ENCODE data around the gene MSH5. TPM values are rescaled to one million over a fixed set of nuclear protein-coding genes. Genes with fewer than 3 reads are reported as not detected.

Gene MSH5
- total and polyA plus RNA-seq, 8 donors = 2.2 to 17.4 (median 6.4) TPM

- no peak for FAIRE-seq
- H3K27me3 ChIP-seq = no peaks in the 10 kb centered on the region
- TF ChIP-seq CTCF (IDR thresholded peaks at IDR 0.05) = no peak
- no peak for ATAC-seq
- intact Hi-C loops (cut with DNase I) = no loop called here
- no peaks in the 10 kb centered on the region for H3K36me3 ChIP-seq
- H3K4me3 ChIP-seq = peak overlapping the region; percentile 54 to 80 (median 63)
- H3K4me1 ChIP-seq = peaks cover 22 to 30% (median 29%) of the 10 kb centered on the region in 3 donors
- DNase-seq = no peak
- 22 to 24% methylated on average over 29 of the region's 29 CpGs for WGBS, 2 donors
- H3K9me3 ChIP-seq = no peaks in the 10 kb centered on the region
- H3K27ac ChIP-seq = peak overlapping the region in 3 of 4 donors; percentile 63 to 92 (median 89)
These were observed 805 bp downstream of the MSH5 start for GRCh38 chr6:31740397-31741223.

GRCh38 chr6:31741815-31742214, 2.0 kb downstream of the MSH5 start:
- no peak for DNase-seq
- H3K4me1 ChIP-seq = peaks cover 20 to 26% (median 26%) of the 10 kb centered on the region in 3 donors
- no peak for TF ChIP-seq CTCF (IDR thresholded peaks at IDR 0.05)
- no peaks in the 10 kb centered on the region for H3K9me3 ChIP-seq
- 61 to 69% methylated on average over 2 of the region's 2 CpGs for WGBS, 2 donors
- no peak for FAIRE-seq
- ATAC-seq = no peak
- H3K27me3 ChIP-seq = no peaks in the 10 kb centered on the region
- H3K27ac ChIP-seq = no peak overlapping the region
- intact Hi-C loops (cut with DNase I) = no loop called here
- no peaks in the 10 kb centered on the region for H3K36me3 ChIP-seq
- H3K4me3 ChIP-seq = no peak overlapping the region

- H3K27me3 ChIP-seq = no peaks in the 10 kb centered on the region
- intact Hi-C loops (cut with DNase I) = no loop called here
- TF ChIP-seq CTCF (IDR thresholded peaks at IDR 0.05) = no peak
- no peaks in the 10 kb centered on the region for H3K9me3 ChIP-seq
- H3K36me3 ChIP-seq = no peaks in the 10 kb centered on the region
- FAIRE-seq (no peak), ATAC-seq (no peak), DNase-seq (no peak)
- 87 to 95% methylated on average over 3 of the region's 3 CpGs for WGBS, 2 donors
- no peak overlapping the region for H3K27ac ChIP-seq
- peaks cover 9 to 17% (median 15%) of the 10 kb centered on the region in 3 donors for H3K4me1 ChIP-seq
- no peak overlapping the region for H3K4me3 ChIP-seq
These were observed 3.1 kb downstream of the MSH5 start for GRCh38 chr6:31742894-31743293.

GRCh38 chr6:31744422-31744821, 4.6 kb downstream of the MSH5 start:
- Histone ChIP-seq H3K36me3 (no peaks in the 10 kb centered on the region), H3K9me3 (no peaks in the 10 kb centered on the region), H3K27me3 (no peaks in the 10 kb centered on the region), H3K4me3 (no peak overlapping the region), H3K4me1 (peaks cover 0 to 4% (median under 1%) of the 10 kb centered on the region in 3 donors), H3K27ac (no peak overlapping the region)
- no peak for FAIRE-seq
- DNase-seq = no peak
- 75 to 88% methylated on average over 1 of the region's 1 CpG for WGBS, 2 donors
- intact Hi-C loops (cut with DNase I) = no loop called here
- ATAC-seq = no peak
- TF ChIP-seq CTCF (IDR thresholded peaks at IDR 0.05) = no peak
